Fibroblast of villous mesenchyme (primary cell): Measurements from ENCODE around the gene PRKCH. TPM values are rescaled to one million over a fixed set of nuclear protein-coding genes. Genes with fewer than 3 reads are reported as not detected.

Source experiments
- DNase-seq: peaks from one replicate; pipeline ENCODE4 v3.0.0-alpha.2; 2010; ENCODE audit warnings: low read depth
- H3K4me3 ChIP-seq: 2 replicates; pipeline ENCODE4 v1.5.1; 2011; ENCODE audit warnings: low read depth, mild to moderate bottlenecking, low read length
- CTCF ChIP-seq: IDR thresholded peaks from 2 replicates; pipeline ENCODE4 v1.5.1; 2012; ENCODE audit warnings: low read depth, mild to moderate bottlenecking, low read length; ENCODE audit not compliant: insufficient read depth
- total RNA-seq: library from RNA; depleted of rRNA; stranded (reverse); fragments of >200 nt; gene quantifications from 2 replicates; pipeline ENCODE4 v1.2.3, GENCODE V29; 2012

Gene PRKCH
- total RNA-seq, 1 donor: 2.6 TPM

- peak; percentile 99 for DNase-seq
- no peak for TF ChIP-seq CTCF
- no peak overlapping the region for H3K4me3 ChIP-seq
Measured at GRCh38 chr14:61562321-61563161, 241.2 kb downstream of the PRKCH start.

- no peak for DNase-seq
- no peak for TF ChIP-seq CTCF
- no peak overlapping the region for H3K4me3 ChIP-seq
Measured at GRCh38 chr14:61563162-61563511, 241.8 kb downstream of the PRKCH start.

GRCh38 chr14:61563880-61564617, 242.7 kb downstream of the PRKCH start:
- no peak for TF ChIP-seq CTCF
- DNase-seq: no peak
- no peak overlapping the region for H3K4me3 ChIP-seq

GRCh38 chr14:61564618-61565091, 243.3 kb downstream of the PRKCH start:
- TF ChIP-seq CTCF: no peak
- no peak overlapping the region for H3K4me3 ChIP-seq
- peak; percentile 96 for DNase-seq

- peak; percentile 62 for DNase-seq
- no peak overlapping the region for H3K4me3 ChIP-seq
- no peak for TF ChIP-seq CTCF
Measured at GRCh38 chr14:61565181-61565580, 243.8 kb downstream of the PRKCH start.

DNA sequence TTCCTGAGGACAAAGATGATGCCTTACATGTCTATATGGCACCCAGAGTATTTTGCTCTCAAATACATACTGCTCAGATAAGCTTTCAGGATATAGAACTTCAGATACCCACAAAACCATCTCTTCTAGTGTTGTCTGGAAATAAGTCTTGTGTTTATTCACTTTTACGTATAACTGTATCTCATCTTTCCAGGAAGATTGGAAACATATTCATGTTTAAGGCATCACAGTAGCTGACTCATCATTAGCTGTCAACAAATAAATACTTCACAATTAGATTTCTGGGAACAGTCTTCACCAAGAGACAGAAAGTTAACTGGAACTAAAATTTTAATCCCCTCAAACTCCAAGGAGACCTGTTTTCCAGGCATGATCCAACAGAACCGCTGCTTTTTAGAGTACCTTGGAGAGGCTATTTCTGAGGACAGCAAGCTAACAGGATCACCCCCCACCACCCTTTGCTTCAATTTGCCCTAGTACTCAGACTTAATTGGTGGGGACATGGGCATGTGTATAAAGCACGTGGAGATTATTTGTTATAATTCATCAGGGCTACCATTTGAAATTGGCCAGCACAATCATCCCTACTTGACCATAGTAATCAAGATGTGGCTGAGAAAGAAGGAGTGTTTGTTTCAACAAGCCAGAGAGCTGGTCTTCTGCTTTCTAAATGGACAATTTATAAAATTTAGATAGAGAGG, 244.6 kb downstream of the PRKCH start:
- DNase-seq: peak; percentile 93
- TF ChIP-seq CTCF: no peak

More for the DNA sequence above, 244.6 kb downstream of the PRKCH start:
- H3K4me3 ChIP-seq: no peak overlapping the region
